Panc1 (cell line): ENCODE data around the gene HM13. TPM values are rescaled to one million over a fixed set of nuclear protein-coding genes. Genes with fewer than 3 reads are reported as not detected.

Experiments
- ATAC-seq: fragments of 200-7000 bp; cut with Tn5 transposase; 2 replicates; pipeline ENCODE4 v1.9.1; 2020; ENCODE audit warnings: mild to moderate bottlenecking, moderate library complexity
- BruUV-seq: library from RNA; stranded (reverse); fragments of 400-500 nt; replicated peaks from 2 replicates; lab custom pipeline; 2021; lab: Mats Ljungman, UMichigan
- CTCF ChIA-PET: fragments of 300-600 bp; sonication (Branson Sonifier 250); formaldehyde crosslinking; loops from one replicate; lab custom pipeline; 2022; ENCODE audit warnings: antibody characterized with exemption; lab: Charles Lee
- POLR2A ChIA-PET: fragments of 300-600 bp; sonication (Branson Sonifier 250); formaldehyde crosslinking; loops from one replicate; lab custom pipeline; 2022; ENCODE audit warnings: antibody characterized with exemption; lab: Charles Lee
- DNase-seq: peaks from one replicate; pipeline ENCODE4 v3.0.0-alpha.2; 2010; ENCODE audit warnings: low read depth, low spot score
- H3K27ac ChIP-seq: 2 replicates; pipeline ENCODE4 v1.5.1; 2011; ENCODE audit warnings: mild to moderate bottlenecking, low read length, inconsistent platforms
- H3K27me3 ChIP-seq: fragments of 200-500 bp; sonication (Bioruptor generic); 2 replicates; pipeline ENCODE4 v1.6.0; 2014; ENCODE audit warnings: low read length, inconsistent platforms; ENCODE audit not compliant: control insufficient read depth, insufficient read depth
- H3K36me3 ChIP-seq: fragments of 200-500 bp; sonication (Bioruptor generic); 2 replicates; pipeline ENCODE4 v1.5.1; 2014; ENCODE audit warnings: inconsistent platforms, mild to moderate bottlenecking, low read length, moderate library complexity; ENCODE audit not compliant: control insufficient read depth, insufficient read depth
- H3K4me1 ChIP-seq: 2 replicates; pipeline ENCODE4 v1.5.1; 2011; ENCODE audit warnings: inconsistent platforms, mild to moderate bottlenecking, low read length, moderate library complexity; ENCODE audit not compliant: control insufficient read depth, insufficient read depth
- H3K4me3 ChIP-seq, 2 experiments: 2 replicates each; pipeline ENCODE4 v1.5.1; 2011 to 2012; ENCODE audit warnings: low read depth in 2 of 2, low read length in 2 of 2, mild to moderate bottlenecking in 2 of 2, inconsistent platforms in 1 of 2, moderate library complexity in 1 of 2
- H3K9me3 ChIP-seq: fragments of 200-500 bp; sonication (Bioruptor generic); 2 replicates; pipeline ENCODE4 v1.5.1; 2014; ENCODE audit warnings: low read depth, mild to moderate bottlenecking, inconsistent platforms, low read length, moderate library complexity; ENCODE audit not compliant: control insufficient read depth, insufficient read depth
- CTCF ChIP-seq: fragments of 450-650 bp; IDR thresholded peaks from 2 replicates; pipeline ENCODE4 v1.5.1; 2017; ENCODE audit warnings: mild to moderate bottlenecking
- POLR2AphosphoS5 ChIP-seq: IDR thresholded peaks from 2 replicates; pipeline ENCODE4 v1.6.1; 2012; ENCODE audit warnings: mild to moderate bottlenecking, low read depth, low read length, moderate library complexity
- REST ChIP-seq, 2 experiments: IDR thresholded peaks; 2 replicates each; pipeline ENCODE4 v1.6.1; 2011 to 2012; ENCODE audit warnings: low read depth in 2 of 2, control low read depth in 1 of 2, low read length in 1 of 2, mild to moderate bottlenecking in 1 of 2, moderate library complexity in 1 of 2; ENCODE audit not compliant: insufficient read depth in 1 of 2
- SIN3A ChIP-seq: IDR thresholded peaks from 2 replicates; pipeline ENCODE4 v1.6.1; 2012; ENCODE audit warnings: low read depth, mild to moderate bottlenecking, low read length, moderate library complexity, borderline replicate concordance; ENCODE audit not compliant: insufficient read depth
- TCF7L2 ChIP-seq: IDR thresholded peaks from 2 replicates; pipeline ENCODE4 v1.6.1; 2011; ENCODE audit warnings: mild to moderate bottlenecking, low read depth, low read length, inconsistent platforms
- in situ Hi-C: cut with HindIII; loops from 2 replicates; pipeline ENCODE4 v1.10.0; 2016; ENCODE audit warnings: low sequenced_read_pairs, low pct_unique_long_range_greater_than_20kb
- intact Hi-C: fragments of 100-400 bp; cut with micrococcal nuclease; formaldehyde crosslinking; loops from one replicate; pipeline ENCODE4 v1.10.0; 2022; ENCODE audit not compliant: unreplicated experiment
- total RNA-seq: library from RNA; stranded (reverse); gene quantifications from one replicate; pipeline ENCODE4 v1.2.1, GENCODE V29; 2021; ENCODE audit not compliant: unreplicated experiment

Gene HM13
- total RNA-seq, 1 experiment from 2014 or later, result 337 TPM

GRCh38 chr20:31489152-31489551, 25.1 kb upstream of the HM13 start:
- H3K27me3 ChIP-seq, result no peaks in the 10 kb centered on the region
- BruUV-seq, result no TSS peak
- DNase-seq (no peak), ATAC-seq (no peak)
- H3K4me3 ChIP-seq, result no peak overlapping the region
- no peak overlapping the region for H3K27ac ChIP-seq
- in situ Hi-C loops, result no loop called here
- POLR2A ChIA-PET, result no interaction called here
- no peaks in the 10 kb centered on the region for H3K9me3 ChIP-seq
- H3K4me1 ChIP-seq, result no peaks in the 10 kb centered on the region
- no peaks in the 10 kb centered on the region for H3K36me3 ChIP-seq
- CTCF ChIA-PET, result interaction anchor here (0.6 kb wide), 1 partner anchor 306 kb away, joined by 6 read pairs; no protein-coding TSS in a partner anchor
- intact Hi-C loops, result no loop called here
- TF ChIP-seq TCF7L2 (no peak), SIN3A (no peak), CTCF (no peak), REST (IDR thresholded peaks at IDR 0.05; ENCODE audit: insufficient read depth in 1 of 2, low read depth in 2 of 2, low read length in 1 of 2) (no peak), POLR2AphosphoS5 (no peak)

- ChIA-PET CTCF (interaction anchor here (0.7 to 1.2 kb wide), 2 partner anchors 12 to 18 kb away, joined by 4 read pairs; no protein-coding TSS in a partner anchor), POLR2A (interaction anchor here (0.7 kb wide), 1 partner anchor 262 kb away, joined by 3 read pairs; no protein-coding TSS in a partner anchor)
- no peak for ATAC-seq
- Histone ChIP-seq H3K4me3 (no peak overlapping the region), H3K4me1 (no peaks in the 10 kb centered on the region), H3K9me3 (no peaks in the 10 kb centered on the region), H3K27me3 (no peaks in the 10 kb centered on the region; the same call in 1 of the 2 replicates), H3K36me3 (no peaks in the 10 kb centered on the region), H3K27ac (no peak overlapping the region)
- intact Hi-C loops (loop anchor here (10.0 kb wide), 1 partner anchor 166 kb away; no protein-coding TSS in a partner anchor), in situ Hi-C loops (no loop called here)
- DNase-seq, result no peak
- BruUV-seq, result no TSS peak
- no peak for TF ChIP-seq REST (IDR thresholded peaks at IDR 0.05; ENCODE audit: insufficient read depth in 1 of 2, low read depth in 2 of 2, low read length in 1 of 2)
- no peak for TF ChIP-seq SIN3A
- TF ChIP-seq CTCF, result no peak
Observed at GRCh38 chr20:31490752-31491151, 23.5 kb upstream of the HM13 start.
